Ammon's horn (tissue), 1 donor: Measurements from ENCODE around the gene SAP30.

Source experiments
- DNase-seq: peaks from one replicate; pipeline ENCODE4 v3.0.0-alpha.2; 2016; ENCODE audit warnings: low spot score

The SAP30 gene

DNA sequence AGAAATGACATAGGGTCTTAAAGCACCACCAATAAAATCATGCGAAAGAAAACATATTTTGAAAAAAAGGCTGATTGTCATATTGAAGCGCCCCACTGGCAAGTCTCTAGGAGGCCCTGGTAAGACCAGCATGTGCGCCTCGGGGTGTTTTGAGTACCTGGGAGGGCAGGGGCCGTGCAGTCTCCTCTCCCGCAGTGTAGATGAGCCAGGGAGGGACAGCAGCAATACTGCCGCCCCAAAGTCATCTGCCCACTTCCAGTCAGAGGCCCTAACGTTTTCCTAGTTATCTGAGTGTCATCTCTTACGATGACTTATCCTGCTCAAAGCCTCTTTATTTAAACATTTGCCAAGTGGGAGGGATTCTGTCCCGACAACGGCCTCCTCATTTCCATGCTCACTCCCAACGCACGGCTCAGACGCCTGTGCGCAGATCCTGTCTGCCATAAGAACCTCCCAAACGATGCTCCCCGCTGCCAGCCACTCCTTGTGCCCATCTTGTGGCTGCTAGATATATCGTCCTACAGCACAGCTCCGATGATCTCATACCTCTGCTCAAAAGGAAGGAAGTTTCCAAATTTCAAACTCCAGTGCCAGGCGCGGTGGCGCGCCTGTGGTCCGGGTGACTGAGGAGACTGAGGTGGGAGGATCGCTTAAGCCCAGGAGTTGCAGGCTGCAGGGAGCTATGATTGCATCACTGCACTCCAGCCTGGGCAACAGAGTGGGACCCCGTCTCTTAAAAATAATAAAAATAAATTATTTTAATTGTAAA is 45.3 kb downstream of the SAP30 start:
- DNase-seq = peak; percentile 58

DNA sequence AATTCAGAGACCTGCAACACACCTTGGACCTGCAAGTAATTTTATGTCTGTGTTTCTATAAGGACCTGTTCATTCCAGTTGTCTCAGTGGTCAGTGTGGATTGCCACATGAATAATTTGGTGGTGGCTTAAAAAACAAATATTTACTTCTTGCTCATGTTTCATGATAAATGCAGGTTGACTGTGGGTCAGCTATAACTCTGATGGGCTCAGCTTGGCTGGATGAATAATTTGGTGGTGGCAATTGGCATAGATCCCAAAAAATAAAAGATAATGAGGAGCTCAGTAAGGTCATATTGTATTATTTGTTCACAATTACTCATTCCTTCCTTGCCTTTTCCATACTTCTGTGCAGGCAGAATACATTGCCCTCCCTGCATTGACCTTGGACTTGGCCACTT is 47.1 kb downstream of the SAP30 start:
- DNase-seq = no peak

DNA sequence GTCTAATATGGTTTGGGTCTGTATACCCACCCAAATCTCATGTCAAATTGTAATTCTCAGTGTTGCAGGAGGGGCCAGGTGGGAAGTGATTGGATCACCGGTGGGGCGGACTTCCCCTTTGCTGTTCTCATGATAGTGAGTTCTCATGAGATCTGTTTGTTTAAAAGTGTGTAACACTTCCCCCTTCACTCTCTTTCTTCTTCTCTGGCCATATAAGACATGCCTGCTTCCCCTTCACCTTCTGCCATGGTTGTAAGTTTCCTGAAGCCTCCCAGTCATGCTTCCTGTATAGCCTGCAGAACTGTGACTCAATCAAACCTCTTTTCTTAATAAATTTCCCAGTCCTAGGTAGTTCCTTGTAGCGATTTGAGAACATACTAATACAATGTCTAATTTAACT is 47.9 kb downstream of the SAP30 start:
- no peak for DNase-seq

DNA sequence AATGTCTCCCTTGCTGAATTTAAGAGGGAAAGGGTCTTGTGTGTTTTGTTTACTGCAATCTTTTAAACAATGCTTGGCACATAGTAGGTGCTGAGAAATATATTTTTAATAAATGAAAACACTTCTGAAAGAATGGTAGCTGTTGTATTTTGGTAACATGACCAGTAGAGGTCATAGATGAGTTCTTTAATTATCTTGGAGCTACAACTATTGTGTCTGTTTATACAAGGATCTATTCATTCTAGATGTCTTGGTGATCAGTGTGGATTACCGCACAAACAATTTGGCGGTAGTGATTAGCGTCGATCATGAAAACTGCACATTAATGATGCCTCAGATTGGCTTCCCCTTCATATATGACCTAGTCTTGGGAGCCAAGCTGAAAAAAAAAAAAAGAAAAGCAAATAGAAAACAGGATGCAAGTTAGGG is 49.6 kb downstream of the SAP30 start:
- peak; percentile 33 for DNase-seq

DNA sequence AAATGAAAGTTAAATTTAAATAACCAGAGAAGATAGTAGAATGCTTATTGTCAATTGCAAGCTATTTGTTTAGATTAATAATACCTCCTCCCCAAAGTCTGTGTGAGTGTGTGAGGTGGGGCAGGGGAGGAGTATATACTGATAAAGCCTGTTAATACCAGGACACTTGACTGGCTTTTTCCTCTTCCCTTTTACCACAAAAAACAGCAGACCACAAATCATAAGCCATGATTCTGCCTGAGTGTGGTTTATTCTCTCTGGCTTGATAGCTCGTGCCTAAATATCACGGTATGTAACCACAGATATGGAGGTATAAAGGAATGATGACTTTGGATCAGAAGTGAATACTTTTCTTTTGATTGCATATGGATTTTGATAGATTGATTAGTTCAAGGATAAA is 50.0 kb downstream of the SAP30 start:
- no peak for DNase-seq

DNA sequence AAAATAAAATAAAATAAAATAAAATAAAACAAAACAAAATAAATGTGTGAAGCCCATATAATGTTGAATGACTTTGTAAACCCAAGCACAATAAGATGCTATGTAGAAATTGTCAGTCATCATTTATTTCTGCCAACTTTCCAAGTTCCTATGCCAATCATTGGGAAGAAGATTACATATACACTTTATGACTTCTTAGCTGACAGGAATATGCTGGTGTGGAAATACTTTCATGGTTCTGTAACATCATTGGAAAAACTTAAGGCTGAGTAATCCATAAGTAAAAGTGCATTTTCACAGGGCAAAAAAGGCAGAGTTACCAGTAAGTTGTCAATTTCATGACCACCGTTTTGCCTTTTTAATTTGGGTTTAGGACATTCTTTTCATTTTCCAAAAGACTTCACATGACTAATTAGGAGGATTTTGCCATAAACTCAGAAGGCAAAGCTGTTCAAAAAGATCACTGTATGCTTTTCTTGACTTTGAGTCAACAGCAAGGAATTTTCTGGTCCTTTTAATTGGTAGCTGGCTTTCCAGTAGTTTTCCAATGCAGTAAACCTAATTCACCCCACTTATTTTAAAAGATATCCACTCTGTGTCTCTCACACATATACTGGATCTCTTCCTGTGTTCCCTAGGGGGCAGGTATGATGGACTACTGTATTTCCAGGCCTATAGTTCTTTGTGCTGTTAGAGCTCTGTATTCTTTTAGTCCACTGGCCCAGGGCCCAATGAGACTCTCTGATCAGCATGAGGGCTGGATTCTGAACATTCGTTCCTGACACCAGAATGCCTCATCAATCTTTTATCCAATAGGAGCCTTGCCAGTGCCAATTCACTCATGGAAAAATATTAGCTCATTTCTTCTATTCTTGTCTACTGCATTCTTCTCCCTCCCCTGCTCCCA is 54.4 kb downstream of the SAP30 start:
- DNase-seq = no peak

DNA sequence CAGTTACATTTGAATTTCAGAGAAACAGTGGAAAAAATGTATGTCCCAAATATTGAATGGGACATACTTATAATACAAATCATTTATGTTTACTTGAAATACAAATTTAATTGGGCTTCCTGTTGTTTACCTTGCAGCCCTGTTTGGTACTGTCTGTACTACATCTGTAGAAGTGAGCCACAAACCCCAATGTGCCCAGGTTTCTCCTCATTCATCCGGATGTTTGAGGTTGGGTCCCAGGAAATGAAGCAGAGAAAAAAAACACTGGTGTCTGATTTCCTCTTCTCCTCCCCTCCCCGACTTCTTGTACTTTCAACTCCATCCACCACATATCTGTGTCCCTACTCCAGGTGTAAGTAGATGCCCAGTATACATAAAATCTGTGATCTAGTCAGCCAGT is 55.3 kb downstream of the SAP30 start:
- DNase-seq = no peak
